ENCODE measurements around the gene PCDHGA3. TPM values are rescaled to one million over a fixed set of nuclear protein-coding genes. Genes with fewer than 3 reads are reported as not detected.
A peak's percentile ranks its signal among the peaks of the same experiment; 100 is the strongest.
"Not testable (repeated sequence)": the region's sequence is repeated elsewhere in the genome, so short reads cannot be mapped to it uniquely, and the experiment has no call there.

PCDHGA3 gene
- total and polyA plus RNA-seq, 2 donors from 2014 or later, result 0.22 to 4.0 TPM

GRCh38 chr5:141384471-141385267 lies 41.0 kb downstream of the PCDHGA3 start:
- intact Hi-C loops (cut with DNase I), result no loop called here
- Histone ChIP-seq H3K4me1 (ENCODE audit: control insufficient read depth in 2 of 3, insufficient read depth in 2 of 3, low read depth in 1 of 3, low read length in 3 of 3) (no peaks in the 10 kb centered on the region), H3K27me3 (ENCODE audit: control insufficient read depth, insufficient read depth, low read length) (no peaks in the 10 kb centered on the region), H3K9ac (ENCODE audit: low read length in 3 of 3) (no peak overlapping the region), H3K4me3 (ENCODE audit: low read length in 3 of 3) (no peak overlapping the region), H3K27ac (ENCODE audit: low read depth in 2 of 2, low read length in 2 of 2) (no peak overlapping the region), H3K9me3 (ENCODE audit: control insufficient read depth in 2 of 3, insufficient read depth in 1 of 3, low read length in 3 of 3) (peaks cover 6 to 65% (median 17%) of the 10 kb centered on the region in 3 donors), H3K36me3 (ENCODE audit: control insufficient read depth in 2 of 3, insufficient read depth in 3 of 3, low read length in 3 of 3) (no peaks in the 10 kb centered on the region)
- FAIRE-seq (no peak), DNase-seq (peak in 1 of 5 donors; percentile 61)
- no peak for TF ChIP-seq CTCF (IDR thresholded peaks at IDR 0.05; ENCODE audit: borderline replicate concordance, extremely low read depth, insufficient read depth)

- H3K27ac ChIP-seq (ENCODE audit: low read depth in 2 of 2, low read length in 2 of 2); FAIRE-seq; H3K9ac ChIP-seq (ENCODE audit: low read length in 3 of 3); intact Hi-C loops (cut with DNase I); H3K36me3 ChIP-seq (ENCODE audit: control insufficient read depth in 2 of 3, insufficient read depth in 3 of 3, low read length in 3 of 3); H3K4me1 ChIP-seq (ENCODE audit: control insufficient read depth in 2 of 3, insufficient read depth in 2 of 3, low read depth in 1 of 3, low read length in 3 of 3); H3K27me3 ChIP-seq (ENCODE audit: control insufficient read depth, insufficient read depth, low read length): not testable (repeated sequence)
- Histone ChIP-seq H3K4me3 (ENCODE audit: low read length in 3 of 3) (peak within 1 kb of the TSS in 2 of 3 donors; percentile 23 to 25), H3K9me3 (ENCODE audit: control insufficient read depth in 2 of 3, insufficient read depth in 1 of 3, low read length in 3 of 3) (peaks cover 4 to 85% (median 19%) of the 10 kb centered on the region in 3 donors)
- DNase-seq, result peak in 3 of 5 donors; percentile 29 to 48 (median 33)
- peak; percentile 28 for TF ChIP-seq CTCF (IDR thresholded peaks at IDR 0.05; ENCODE audit: borderline replicate concordance, extremely low read depth, insufficient read depth)
These were observed 44.1 kb downstream of the PCDHGA3 start, which contains the start of gene PCDHGB4 for GRCh38 chr5:141387557-141388311. TSS of gene PCDHGB4 (plus strand) at chr5:141387698. CDS start at chr5:141387885, 187 bp downstream.

- Histone ChIP-seq H3K9me3 (ENCODE audit: control insufficient read depth in 2 of 3, insufficient read depth in 1 of 3, low read length in 3 of 3) (peaks cover 4 to 84% (median 19%) of the 10 kb centered on the region in 3 donors), H3K36me3 (ENCODE audit: control insufficient read depth in 2 of 3, insufficient read depth in 3 of 3, low read length in 3 of 3) (no peaks in the 10 kb centered on the region), H3K9ac (ENCODE audit: low read length in 3 of 3) (no peak overlapping the region), H3K27me3 (ENCODE audit: control insufficient read depth, insufficient read depth, low read length) (no peaks in the 10 kb centered on the region), H3K27ac (ENCODE audit: low read depth in 2 of 2, low read length in 2 of 2) (no peak overlapping the region), H3K4me3 (ENCODE audit: low read length in 3 of 3) (peak overlapping the region in 2 of 3 donors; percentile 23 to 25), H3K4me1 (ENCODE audit: control insufficient read depth in 2 of 3, insufficient read depth in 2 of 3, low read depth in 1 of 3, low read length in 3 of 3) (no peaks in the 10 kb centered on the region)
- no peak for FAIRE-seq
- no peak for TF ChIP-seq CTCF (IDR thresholded peaks at IDR 0.05; ENCODE audit: borderline replicate concordance, extremely low read depth, insufficient read depth)
- intact Hi-C loops (cut with DNase I), result no loop called here
- DNase-seq, result no peak
These were observed 45.0 kb downstream of the PCDHGA3 start for GRCh38 chr5:141388661-141389060.
